SK-N-SH (cell line): ENCODE results near the gene ITGA1. TPM values are rescaled to one million over a fixed set of nuclear protein-coding genes. Genes with fewer than 3 reads are reported as not detected.

ENCODE experiments used
- CTCF ChIA-PET: fragments of 300-600, 350-600 bp; formaldehyde crosslinking; extraction: SDS; loops from one replicate; lab custom pipeline; 2021; lab: Yijun Ruan, JAX
- POLR2A ChIA-PET: fragments of 350-600 bp; sonication (Branson Sonifier 250); formaldehyde crosslinking; extraction: SDS; loops from one replicate; lab custom pipeline; 2020; ENCODE audit warnings: antibody characterized with exemption, inconsistent platforms; lab: Yijun Ruan, JAX
- DNase-seq: peaks from one replicate; pipeline ENCODE4 v3.0.0; 2012
- H2AFZ ChIP-seq: fragments of 200-600 bp; sonication (generic); 2 replicates; pipeline ENCODE4 v1.8.1; 2016; ENCODE audit warnings: antibody characterized with exemption, mild to moderate bottlenecking, low read depth
- H3F3A ChIP-seq: fragments of 200-600 bp; sonication (generic); replicated peaks from 2 replicates; pipeline ENCODE3; 2016; ENCODE audit warnings: antibody characterized with exemption, mild to moderate bottlenecking; ENCODE audit not compliant: insufficient read depth
- H3K27ac ChIP-seq, 2 experiments: fragments of 200-500 bp in 1 of 2; fragments of 200-600 bp in 1 of 2; sonication (Bioruptor generic) in 1 of 2; sonication (generic), shearing (Covaris generic) in 1 of 2; 2 replicates each; pipeline versions ENCODE4 v1.5.1 to v1.6.1; 2014 to 2016; ENCODE audit warnings: low read depth in 2 of 2, inconsistent platforms in 1 of 2, low read length in 1 of 2, mild to moderate bottlenecking in 1 of 2, mixed read lengths in 1 of 2
- H3K27me3 ChIP-seq: fragments of 200-600 bp; sonication (generic), shearing (Covaris generic); 2 replicates; pipeline ENCODE4 v1.6.1; 2016; ENCODE audit warnings: mixed run types; ENCODE audit not compliant: insufficient read depth
- H3K36me3 ChIP-seq, 2 experiments: fragments of 200-500 bp in 1 of 2; fragments of 200-600 bp in 1 of 2; sonication (Bioruptor generic) in 1 of 2; sonication (generic) in 1 of 2; replicated peaks in 1 of 2; 2 replicates each; pipeline versions ENCODE3 to v1.5.1; 2014 to 2016; ENCODE audit warnings: low read length in 1 of 2, mild to moderate bottlenecking in 1 of 2; ENCODE audit not compliant: insufficient read depth in 2 of 2, control insufficient read depth in 1 of 2
- H3K4me1 ChIP-seq, 2 experiments: fragments of 200-500 bp in 1 of 2; fragments of 200-600 bp in 1 of 2; sonication (Bioruptor generic) in 1 of 2; sonication (generic), shearing (Covaris generic) in 1 of 2; 2 replicates each; pipeline versions ENCODE4 v1.5.1 to v1.6.1; 2014 to 2016; ENCODE audit warnings: low read depth in 1 of 2, low read length in 1 of 2, mixed run types in 1 of 2; ENCODE audit not compliant: insufficient read depth in 2 of 2, control insufficient read depth in 1 of 2
- H3K4me2 ChIP-seq: fragments of 200-600 bp; sonication (generic), shearing (Covaris generic); 2 replicates; pipeline ENCODE4 v1.6.1; 2017; ENCODE audit warnings: mixed run types
- H3K4me3 ChIP-seq, 2 experiments: fragments of 200-500 bp in 1 of 2; fragments of 200-600 bp in 1 of 2; sonication (Bioruptor generic) in 1 of 2; sonication (generic), shearing (Covaris generic) in 1 of 2; 2 replicates each; pipeline versions ENCODE4 v1.5.1 to v1.8.1; 2014 to 2016; ENCODE audit warnings: low read depth in 2 of 2, inconsistent platforms in 1 of 2, low read length in 1 of 2, mild to moderate bottlenecking in 1 of 2, mixed read lengths in 1 of 2, moderate library complexity in 1 of 2
- H3K79me2 ChIP-seq: fragments of 200-600 bp; sonication (generic); 2 replicates; pipeline ENCODE4 v1.8.1; 2017; ENCODE audit warnings: mild to moderate bottlenecking; ENCODE audit not compliant: insufficient read depth
- H3K9ac ChIP-seq: fragments of 200-600 bp; sonication (generic); 2 replicates; pipeline ENCODE4 v1.6.1; 2017; ENCODE audit warnings: mixed run types
- H3K9me2 ChIP-seq: fragments of 200-600 bp; sonication (generic); 2 replicates; pipeline ENCODE4 v1.6.1; 2017; ENCODE audit warnings: mixed run types
- H3K9me3 ChIP-seq: fragments of 200-600 bp; sonication (generic); 2 replicates; pipeline ENCODE4 v1.6.1; 2017; ENCODE audit warnings: mixed run types, mild to moderate bottlenecking, moderate library complexity
- H4K20me1 ChIP-seq: fragments of 200-600 bp; sonication (generic); 2 replicates; pipeline ENCODE4 v1.6.1; 2017; ENCODE audit warnings: mild to moderate bottlenecking, mixed run types; ENCODE audit not compliant: insufficient read depth
- EP300 ChIP-seq, 2 experiments: IDR thresholded peaks; 2 replicates each; pipeline versions ENCODE4 v1.4.0 to v1.6.1; 2012; ENCODE audit warnings: borderline replicate concordance in 1 of 2, low read depth in 1 of 2, low read length in 1 of 2
- EZH2phosphoT487 ChIP-seq: fragments of 200-600 bp; sonication (generic); IDR thresholded peaks from 2 replicates; pipeline ENCODE4 v1.6.1; 2017; ENCODE audit warnings: low read depth, mixed run types, mild to moderate bottlenecking, antibody characterized with exemption, moderate library complexity, borderline replicate concordance
- FOXM1 ChIP-seq: IDR thresholded peaks from 2 replicates; pipeline ENCODE4 v1.4.0; 2012; ENCODE audit warnings: low read depth, mild to moderate bottlenecking
- GATA2 ChIP-seq: sonication (generic); formaldehyde crosslinking; IDR thresholded peaks from 2 replicates; pipeline ENCODE4 v1.5.0; 2020; ENCODE audit warnings: mild to moderate bottlenecking, missing genetic modification reagents
- IRF3 ChIP-seq: fragments of 150-350 bp; IDR thresholded peaks from 2 replicates; pipeline ENCODE4 v1.6.1; 2016; ENCODE audit warnings: mild to moderate bottlenecking, low read depth, low read length
- MAX ChIP-seq: IDR thresholded peaks from 2 replicates; pipeline ENCODE4 v1.4.0; 2012; ENCODE audit warnings: low read depth
- MXI1 ChIP-seq: IDR thresholded peaks from 2 replicates; pipeline ENCODE4 v1.6.1; 2012; ENCODE audit warnings: mild to moderate bottlenecking, low read depth, low read length, improper control_type of control experiment
- RAD21 ChIP-seq: IDR thresholded peaks from 2 replicates; pipeline ENCODE4 v1.6.1; 2012; ENCODE audit warnings: mild to moderate bottlenecking, low read length
- RCOR1 ChIP-seq: fragments of 150-350 bp; IDR thresholded peaks from 2 replicates; pipeline ENCODE4 v1.6.1; 2017; ENCODE audit warnings: antibody characterized with exemption, low read length
- REST ChIP-seq: IDR thresholded peaks from 2 replicates; pipeline ENCODE4 v1.6.1; 2012; ENCODE audit warnings: mild to moderate bottlenecking, low read depth, low read length, moderate library complexity
- RXRA ChIP-seq: IDR thresholded peaks from 2 replicates; pipeline ENCODE4 v1.4.0; 2012; ENCODE audit warnings: low read depth, mild to moderate bottlenecking, borderline replicate concordance
- SIN3A ChIP-seq: IDR thresholded peaks from 2 replicates; pipeline ENCODE4 v1.6.1; 2012; ENCODE audit warnings: low read depth, mild to moderate bottlenecking, low read length, moderate library complexity, borderline replicate concordance
- TEAD4 ChIP-seq: IDR thresholded peaks from 2 replicates; pipeline ENCODE4 v1.4.0; 2012; ENCODE audit warnings: mild to moderate bottlenecking, borderline replicate concordance; ENCODE audit not compliant: insufficient read depth
- USF1 ChIP-seq: IDR thresholded peaks from 2 replicates; pipeline ENCODE4 v1.4.0; 2012; ENCODE audit warnings: low read depth, borderline replicate concordance
- YY1 ChIP-seq: IDR thresholded peaks from 2 replicates; pipeline ENCODE4 v1.4.0; 2012; ENCODE audit warnings: low read depth, mild to moderate bottlenecking
- WGBS: methylation state at CpG from one replicate; pipeline ENCODE4 v1.1.6; 2017; ENCODE audit warnings: low lambda C conversion rate; 5-methylcytosine and 5-hydroxymethylcytosine counted together
- polyA plus RNA-seq, 3 experiments: library from polyadenylated mRNA; depleted of rRNA; stranded (reverse); fragments of >200 nt; gene quantifications; 2 replicates each; pipeline ENCODE4 v1.2.3, GENCODE V29; 2012

Gene ITGA1
- polyA plus RNA-seq, 1 of the 3 experiments (the other 2 are of a cell fraction) = 7.7 TPM

GRCh38 chr5:53003144-53003543 is 215.4 kb downstream of the ITGA1 start:
- Histone ChIP-seq H2AFZ (no peak overlapping the region), H3F3A (peaks cover 81% of the 10 kb centered on the region), H3K36me3 (peaks cover 4 to 57% of the 10 kb centered on the region in 2 experiments), H3K27ac (peak overlapping the region in 1 of 2 experiments; percentile 67; a peak in 2 of 4 replicates), H3K9me3 (no peaks in the 10 kb centered on the region), H3K4me2 (0 out of 2 replicates have a peak overlapping the region, but pooled peaks have one; percentile 1), H3K4me3 (no peak overlapping the region), H3K4me1 (peaks cover 0 to 59% of the 10 kb centered on the region in 2 experiments; a peak in 3 of 4 replicates), H3K79me2 (peaks cover 100% of the 10 kb centered on the region), H3K27me3 (no peaks in the 10 kb centered on the region), H3K9ac (no peak overlapping the region), H3K9me2 (no peaks in the 10 kb centered on the region), H4K20me1 (no peaks in the 10 kb centered on the region)
- ChIA-PET POLR2A (no interaction called here), CTCF (interaction anchor here (0.8 to 1.0 kb wide), 2 partner anchors 9 to 92 kb away, joined by 3 read pairs; no protein-coding TSS in a partner anchor)
- TF ChIP-seq EZH2phosphoT487 = no peak
- TF ChIP-seq MAX = no peak
- TF ChIP-seq IRF3 = no peak
- no peak for TF ChIP-seq RAD21
- no peak for TF ChIP-seq TEAD4
- TF ChIP-seq EP300 (IDR thresholded peaks at IDR 0.05; ENCODE audit: borderline replicate concordance in 1 of 2, low read depth in 1 of 2, low read length in 1 of 2) = no peak
- no peak for TF ChIP-seq MXI1
- TF ChIP-seq SIN3A = no peak
- no peak for TF ChIP-seq FOXM1
- TF ChIP-seq REST = no peak
- no peak for TF ChIP-seq RXRA
- TF ChIP-seq YY1 = no peak
- TF ChIP-seq USF1 = no peak
- TF ChIP-seq GATA2 = no peak
- no peak for TF ChIP-seq RCOR1
- WGBS = 56% methylated on average over 1 of the region's 1 CpG
- DNase-seq = no peak
